GM12864 (cell line): ENCODE measurements around the gene TRIM3.
"Not testable (repeated sequence)": the region's sequence is repeated elsewhere in the genome, so short reads cannot be mapped to it uniquely, and the experiment has no call there.

Experiments used
- DNase-seq: peaks from one replicate; pipeline ENCODE4 v3.0.0-alpha.2; 2011; ENCODE audit warnings: low read depth
- H3K4me3 ChIP-seq: 2 replicates; pipeline ENCODE4 v1.5.1; 2011; ENCODE audit warnings: mild to moderate bottlenecking, low read depth, low read length, control low read depth
- CTCF ChIP-seq: IDR thresholded peaks from 2 replicates; pipeline ENCODE4 v1.5.1; 2011; ENCODE audit warnings: low read depth, mild to moderate bottlenecking, moderate library complexity, low read length, control low read depth, inconsistent platforms; ENCODE audit errors: missing control alignments

Gene TRIM3

GRCh38 chr11:6473451-6474412, at the start of gene TRIM3:
TRIM3 (minus strand) TSS chr11:6473941; CDS start chr11:6465695, 8,246 bp downstream.
- no peak for DNase-seq
- H3K4me3 ChIP-seq: peak within 1 kb of the TSS; percentile 57
- TF ChIP-seq CTCF: no peak

DNA sequence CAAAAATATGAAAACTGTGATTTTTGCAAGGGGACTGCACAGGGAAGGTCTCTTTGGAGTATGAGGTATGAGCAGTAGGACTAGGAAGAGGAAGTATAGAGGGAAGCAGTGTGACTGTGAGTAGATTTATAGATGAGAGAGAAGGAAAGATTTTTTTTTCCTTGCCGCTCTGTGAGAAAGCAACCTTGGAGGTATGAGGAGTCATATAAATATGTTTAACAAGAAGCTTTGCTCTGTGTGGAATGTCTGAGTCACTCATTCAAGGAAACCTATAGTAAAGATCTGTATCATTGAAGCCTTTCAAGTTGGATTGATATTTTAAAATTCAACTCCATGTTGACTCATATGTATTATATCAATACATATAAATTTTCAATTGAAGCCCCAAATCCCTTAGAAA, 49.5 kb upstream of the TRIM3 start:
- no peak overlapping the region for H3K4me3 ChIP-seq

DNA sequence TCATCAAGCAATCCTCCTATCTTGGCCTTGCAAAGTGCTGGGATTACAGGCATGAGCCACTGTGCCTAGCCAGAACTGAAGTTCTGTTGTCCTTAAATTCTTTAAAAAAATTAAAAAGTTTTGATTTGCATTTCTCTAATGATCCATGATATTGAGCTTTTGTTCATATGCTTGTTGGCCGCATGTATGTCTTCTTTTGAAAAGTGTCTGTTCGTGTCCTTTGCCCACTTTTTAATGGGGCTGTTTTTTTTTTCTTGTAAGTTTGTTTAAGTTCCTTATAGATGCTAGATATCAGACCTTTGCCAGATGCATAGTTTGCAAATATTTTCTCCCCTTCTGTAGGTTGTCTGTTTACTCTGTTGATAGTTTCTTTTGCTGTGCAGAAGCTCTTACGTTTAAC, 48.2 kb upstream of the TRIM3 start:
- not testable (repeated sequence) for H3K4me3 ChIP-seq

More for the DNA sequence above, 49.5 kb upstream of the TRIM3 start:
- no peak for TF ChIP-seq CTCF
- no peak for DNase-seq

DNA sequence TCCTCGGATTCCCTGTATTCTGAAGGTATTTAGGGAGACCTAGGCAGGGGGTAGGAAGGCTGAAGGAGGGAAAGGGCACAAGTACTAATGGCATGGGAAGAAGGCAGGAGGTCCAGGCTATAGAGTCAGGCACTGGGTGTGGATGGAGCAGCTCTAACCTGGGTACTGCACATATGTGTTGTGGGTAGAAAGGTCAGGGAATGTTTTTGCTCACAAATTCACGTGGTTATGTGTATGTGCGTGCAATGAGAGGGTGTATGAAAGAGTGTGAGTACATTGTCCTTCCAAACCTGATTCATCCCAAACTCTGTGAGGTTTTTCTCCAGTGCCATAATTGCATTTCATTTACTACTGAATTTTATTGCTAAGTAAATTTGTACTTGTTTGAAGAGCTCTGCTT, 46.5 kb upstream of the TRIM3 start:
- DNase-seq: no peak
- TF ChIP-seq CTCF: no peak
- H3K4me3 ChIP-seq: no peak overlapping the region

More for the DNA sequence above, 48.2 kb upstream of the TRIM3 start:
- not testable (repeated sequence) for DNase-seq

DNA sequence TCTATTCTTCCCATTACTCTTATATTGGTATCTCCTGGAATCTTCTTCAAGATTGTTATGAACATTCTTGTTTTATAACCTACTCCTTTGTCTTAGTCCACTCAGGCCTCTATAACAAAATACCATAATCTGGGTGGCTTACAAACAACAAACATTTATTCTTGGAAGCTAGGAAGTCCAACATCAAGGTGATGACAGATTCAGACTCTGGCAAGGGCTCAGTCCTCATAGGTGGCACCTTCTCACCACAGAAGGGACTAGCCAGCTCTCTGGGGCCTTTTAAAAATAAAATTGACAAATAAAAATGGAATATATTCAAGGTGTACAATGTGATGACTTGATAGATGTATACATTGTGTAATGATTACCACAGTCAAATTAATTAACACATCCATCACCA, 43.1 kb upstream of the TRIM3 start:
- no peak for DNase-seq
- H3K4me3 ChIP-seq: no peak overlapping the region
- no peak for TF ChIP-seq CTCF

- H3K4me3 ChIP-seq: no peak overlapping the region
- TF ChIP-seq CTCF: peak; percentile 59
- DNase-seq: no peak
Observed at GRCh38 chr11:6505577-6506240, 32.0 kb upstream of the TRIM3 start.

DNA sequence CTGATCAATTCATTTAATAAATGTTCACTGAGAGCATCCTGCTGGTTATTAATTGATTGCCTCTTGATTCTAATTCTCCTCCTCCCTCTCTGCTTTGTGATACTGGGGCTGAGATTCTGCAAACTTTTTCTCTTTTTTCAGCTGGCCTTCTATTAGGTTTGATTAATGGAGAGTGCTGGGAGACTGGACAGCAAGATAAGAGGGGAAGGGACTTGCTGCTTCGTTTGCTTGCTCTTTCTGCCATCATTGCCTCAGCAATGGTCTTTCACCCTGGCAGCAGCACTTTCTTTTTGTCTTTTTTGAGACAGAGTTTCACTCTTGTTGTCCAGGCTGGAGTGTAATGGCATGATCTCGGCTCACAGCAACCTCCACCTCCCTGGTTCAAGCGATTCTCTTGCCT, 30.4 kb upstream of the TRIM3 start:
- no peak for DNase-seq
- TF ChIP-seq CTCF: no peak
- H3K4me3 ChIP-seq: no peak overlapping the region
